C4-2B (cell line): ENCODE measurements around the gene SCFD1.

Experiments
- H3K27ac ChIP-seq: fragments of 450-650 bp; 2 replicates; pipeline ENCODE4 v1.5.1; 2017
- ZFX ChIP-seq: fragments of 450-650 bp; IDR thresholded peaks from 2 replicates; pipeline ENCODE4 v1.6.1; 2017
- TF ChIP-seq, protein P1 (sequence below): fragments of 450-650 bp; conservative IDR thresholded peaks from 2 replicates; pipeline ENCODE4 v1.5.1; 2017; ENCODE audit warnings: mild to moderate bottlenecking

Gene SCFD1

DNA sequence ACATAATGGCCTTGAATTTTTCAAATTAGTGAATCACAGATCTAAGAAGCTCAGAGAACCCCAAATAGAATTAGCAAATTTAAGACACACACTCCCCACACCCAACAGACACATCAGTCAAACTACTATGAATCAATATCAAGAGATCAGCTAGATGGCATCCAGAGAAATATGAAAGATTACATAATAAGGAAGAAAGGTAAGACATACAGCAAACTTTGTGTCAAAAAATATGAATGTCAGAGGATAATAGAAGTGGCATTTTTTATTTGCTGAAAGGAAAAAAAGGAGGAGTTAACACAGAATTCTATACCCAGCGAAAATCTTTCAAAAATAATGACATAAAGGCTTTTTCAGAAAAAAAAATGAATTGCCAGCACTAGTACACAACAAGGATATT, 141.8 kb downstream of the SCFD1 start:
- H3K27ac ChIP-seq = no peak overlapping the region
- TF ChIP-seq, protein P1, sequence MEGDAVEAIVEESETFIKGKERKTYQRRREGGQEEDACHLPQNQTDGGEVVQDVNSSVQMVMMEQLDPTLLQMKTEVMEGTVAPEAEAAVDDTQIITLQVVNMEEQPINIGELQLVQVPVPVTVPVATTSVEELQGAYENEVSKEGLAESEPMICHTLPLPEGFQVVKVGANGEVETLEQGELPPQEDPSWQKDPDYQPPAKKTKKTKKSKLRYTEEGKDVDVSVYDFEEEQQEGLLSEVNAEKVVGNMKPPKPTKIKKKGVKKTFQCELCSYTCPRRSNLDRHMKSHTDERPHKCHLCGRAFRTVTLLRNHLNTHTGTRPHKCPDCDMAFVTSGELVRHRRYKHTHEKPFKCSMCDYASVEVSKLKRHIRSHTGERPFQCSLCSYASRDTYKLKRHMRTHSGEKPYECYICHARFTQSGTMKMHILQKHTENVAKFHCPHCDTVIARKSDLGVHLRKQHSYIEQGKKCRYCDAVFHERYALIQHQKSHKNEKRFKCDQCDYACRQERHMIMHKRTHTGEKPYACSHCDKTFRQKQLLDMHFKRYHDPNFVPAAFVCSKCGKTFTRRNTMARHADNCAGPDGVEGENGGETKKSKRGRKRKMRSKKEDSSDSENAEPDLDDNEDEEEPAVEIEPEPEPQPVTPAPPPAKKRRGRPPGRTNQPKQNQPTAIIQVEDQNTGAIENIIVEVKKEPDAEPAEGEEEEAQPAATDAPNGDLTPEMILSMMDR = no peak
- TF ChIP-seq ZFX = no peak

DNA sequence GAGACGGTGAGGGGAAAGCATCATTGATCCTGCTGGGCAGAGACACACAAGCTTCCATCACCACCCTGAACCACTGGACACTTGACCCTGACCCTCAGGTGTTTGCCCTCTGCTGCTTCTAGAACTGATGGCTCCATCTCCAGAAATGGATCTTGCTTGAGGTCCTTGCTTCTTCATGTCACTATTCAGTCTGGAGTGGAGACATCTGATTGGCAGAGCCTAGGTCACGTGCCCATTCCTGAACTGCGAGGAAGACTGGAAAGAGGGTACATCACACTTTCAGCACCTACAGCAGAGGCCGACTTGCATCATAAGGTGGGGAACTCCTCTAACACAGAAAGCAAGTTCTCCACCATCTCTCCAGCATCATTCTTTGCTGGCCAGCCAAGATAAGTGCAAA, 145.5 kb downstream of the SCFD1 start:
- TF ChIP-seq ZFX = no peak
- TF ChIP-seq, protein P1 = no peak
- no peak overlapping the region for H3K27ac ChIP-seq

DNA sequence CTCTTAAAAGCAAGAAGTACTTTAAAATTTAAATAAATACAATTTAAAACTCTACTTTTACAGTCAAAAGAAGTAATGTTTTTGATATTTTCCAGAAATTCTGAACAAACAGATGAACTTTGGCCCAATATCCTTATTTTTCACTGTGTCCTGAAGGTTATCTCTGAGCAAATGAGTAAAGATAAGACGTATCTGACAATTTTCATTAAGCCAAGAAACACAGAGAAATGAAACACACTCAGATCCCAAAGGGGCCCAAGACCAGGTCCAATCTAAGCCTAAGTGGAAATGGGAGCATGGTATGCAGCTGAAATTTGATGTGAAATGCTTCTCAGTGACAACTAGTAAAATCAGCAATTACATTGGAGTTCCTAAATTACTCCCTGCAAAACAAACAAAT, 146.7 kb downstream of the SCFD1 start:
- no peak for TF ChIP-seq ZFX
- TF ChIP-seq, protein P1 = no peak
- no peak overlapping the region for H3K27ac ChIP-seq

DNA sequence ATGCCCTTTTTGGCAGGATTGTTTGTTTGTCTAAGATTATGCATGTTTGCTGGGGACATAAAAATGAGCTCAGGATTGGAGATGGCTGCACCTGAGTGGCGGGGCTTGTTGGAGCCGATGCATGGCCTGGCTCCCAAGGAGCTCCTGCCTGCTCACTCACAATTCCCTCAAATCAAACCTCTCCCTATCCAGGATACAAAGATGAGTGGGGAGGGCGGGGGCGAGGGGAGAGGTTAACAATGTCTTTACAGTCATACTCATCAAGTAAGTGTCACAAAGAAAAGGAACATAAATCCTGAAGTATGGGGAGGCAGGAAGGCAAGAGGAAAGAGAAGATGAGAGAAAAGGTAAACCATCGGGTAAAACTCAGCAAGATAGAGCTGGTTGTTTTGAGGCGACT, 148.3 kb downstream of the SCFD1 start:
- H3K27ac ChIP-seq = no peak overlapping the region
- TF ChIP-seq, protein P1 = no peak
- no peak for TF ChIP-seq ZFX

DNA sequence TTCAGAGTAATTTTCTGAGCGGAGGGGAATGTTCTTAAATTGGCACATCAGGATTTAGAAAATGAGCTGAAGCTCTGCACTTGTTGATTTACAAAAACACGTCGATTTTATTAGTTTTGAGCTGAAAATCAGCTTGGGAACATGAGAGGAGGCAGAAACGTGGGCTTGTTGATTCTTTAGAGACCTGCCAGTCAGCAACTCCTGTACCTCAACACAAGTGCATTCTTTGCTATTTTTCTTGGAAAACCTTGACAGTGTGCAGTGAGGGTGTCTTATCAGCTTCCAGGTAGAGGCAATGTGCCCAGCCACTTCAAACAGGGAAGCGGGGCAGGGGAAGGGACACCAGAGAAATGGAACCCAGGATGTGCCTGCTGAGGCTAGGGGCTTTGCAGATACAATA, 149.5 kb downstream of the SCFD1 start:
- no peak overlapping the region for H3K27ac ChIP-seq
- TF ChIP-seq, protein P1 = no peak
- TF ChIP-seq ZFX = no peak

DNA sequence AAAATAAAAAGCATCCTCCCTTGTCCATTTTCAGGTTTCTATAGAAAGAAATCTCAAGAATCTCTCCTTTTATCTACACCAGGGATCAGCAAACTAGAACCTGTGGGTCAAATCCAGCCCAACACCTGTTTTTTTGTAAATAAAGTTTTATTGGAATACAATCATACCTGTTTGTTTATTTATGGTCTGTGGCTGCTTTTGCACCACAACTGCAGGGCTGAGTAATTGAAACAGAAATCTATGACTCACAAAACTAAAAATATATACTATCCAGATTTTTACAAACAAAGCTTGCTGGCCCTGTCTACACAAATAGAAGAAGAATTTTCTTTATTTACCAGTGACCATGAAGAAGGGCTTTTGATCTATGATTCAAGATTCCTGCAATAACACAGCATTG, 157.1 kb downstream of the SCFD1 start:
- H3K27ac ChIP-seq = no peak overlapping the region
- TF ChIP-seq ZFX = no peak
- TF ChIP-seq, protein P1 = no peak
